GM19328 (cell line): ENCODE measurements around the gene COG8.
"Not testable (repeated sequence)": the region's sequence is repeated elsewhere in the genome, so short reads cannot be mapped to it uniquely, and the experiment has no call there.

Experiments
- ATAC-seq: cut with Tn5 transposase; IDR thresholded peaks from one replicate; pipeline ENCODE4 v1.9.1; 2021; ENCODE audit warnings: mild to moderate bottlenecking, moderate library complexity; ENCODE audit not compliant: unreplicated experiment

COG8 gene

DNA sequence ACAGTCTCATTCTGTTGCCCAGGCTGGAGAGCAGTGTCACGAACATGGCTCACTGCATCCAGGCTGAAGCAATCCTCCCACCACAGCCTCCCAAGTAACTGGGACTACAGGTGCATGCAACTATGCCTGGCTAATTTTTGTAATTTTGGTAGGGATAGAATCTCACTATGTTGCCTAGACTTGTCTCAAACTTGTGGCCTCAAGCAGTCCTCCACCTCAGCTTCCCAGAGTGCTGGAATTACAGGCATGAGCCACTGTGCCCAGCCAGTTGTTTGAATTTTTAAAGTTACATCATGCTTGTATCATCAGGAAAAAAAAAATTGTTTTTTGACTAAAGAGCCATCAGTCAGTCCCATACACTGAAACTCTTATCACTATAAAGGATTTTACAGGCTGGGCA is 45.3 kb downstream of the COG8 start:
- no peak for ATAC-seq

DNA sequence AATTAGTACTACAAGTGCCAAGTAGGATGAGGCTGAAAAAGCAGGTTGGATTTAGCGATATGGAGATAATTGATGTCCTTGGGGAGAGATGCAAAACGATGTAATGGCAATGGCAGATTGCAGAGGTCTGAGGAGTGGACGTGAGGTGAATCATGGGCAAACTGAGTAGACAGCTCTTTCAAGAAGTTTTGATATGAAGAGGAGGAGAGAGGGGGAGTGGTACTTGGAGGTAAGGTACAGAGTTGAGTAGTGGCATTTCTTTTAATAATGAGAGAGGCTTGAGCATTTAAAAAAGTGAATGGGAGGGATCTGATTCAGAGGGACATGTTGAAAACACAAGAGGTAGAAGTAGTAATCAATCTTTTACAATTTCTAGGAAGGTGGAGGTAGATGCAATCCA is 46.0 kb downstream of the COG8 start:
- ATAC-seq, result no peak

DNA sequence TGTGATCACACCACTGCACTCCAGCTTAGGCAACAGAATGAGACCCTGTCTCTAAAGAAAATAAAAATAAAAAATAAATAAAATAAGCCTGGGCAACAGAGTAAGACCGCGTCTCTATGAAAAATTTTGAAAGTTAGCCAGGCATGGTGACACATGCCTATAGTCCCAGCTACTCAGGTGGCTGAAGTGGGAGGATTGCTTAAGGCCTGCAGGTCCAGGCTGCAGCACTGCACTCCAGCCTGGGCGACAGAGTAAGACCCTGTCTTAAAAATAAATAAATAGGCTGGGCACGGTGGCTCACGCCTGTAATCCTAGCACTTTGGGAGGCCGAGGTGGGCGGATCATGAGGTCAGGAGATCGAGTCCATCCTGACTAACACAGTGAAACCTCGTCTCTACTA is 47.7 kb downstream of the COG8 start:
- ATAC-seq, result not testable (repeated sequence)

DNA sequence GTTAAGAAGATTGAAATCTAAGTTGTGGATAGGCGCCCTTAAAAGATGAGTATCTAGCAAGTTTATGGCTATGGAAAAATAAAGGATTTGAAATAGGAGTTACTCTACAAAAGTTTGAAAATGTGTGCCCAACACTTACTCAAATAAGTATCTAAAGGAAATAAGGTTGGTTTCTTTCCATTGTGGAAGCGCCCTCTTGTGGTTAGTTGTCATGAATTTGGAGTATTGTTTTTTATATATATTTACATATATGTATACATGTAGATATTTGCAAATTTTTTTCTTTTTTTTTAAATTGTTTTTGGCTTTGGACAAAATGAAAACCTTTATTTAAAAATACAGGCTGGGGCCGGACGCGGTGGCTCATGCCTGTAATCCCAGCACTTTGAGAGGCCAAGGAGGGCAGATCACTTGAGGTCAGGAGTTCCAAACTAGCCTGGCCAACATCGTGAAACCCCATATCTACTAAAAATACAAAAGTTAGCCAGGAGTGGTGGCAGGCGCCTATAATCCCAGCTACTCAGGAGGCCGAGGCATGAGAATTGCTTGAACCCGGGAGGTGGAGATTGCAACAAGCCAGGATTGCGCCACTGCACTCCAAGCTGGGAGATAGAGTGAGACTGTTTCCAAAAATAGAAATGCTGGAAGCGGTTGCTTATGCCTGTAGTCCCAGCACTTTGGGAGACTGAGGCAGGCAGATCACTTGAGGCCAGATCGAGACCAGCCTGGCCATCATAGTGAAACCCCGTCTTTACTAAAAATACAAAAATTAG is 52.2 kb downstream of the COG8 start:
- no peak for ATAC-seq

DNA sequence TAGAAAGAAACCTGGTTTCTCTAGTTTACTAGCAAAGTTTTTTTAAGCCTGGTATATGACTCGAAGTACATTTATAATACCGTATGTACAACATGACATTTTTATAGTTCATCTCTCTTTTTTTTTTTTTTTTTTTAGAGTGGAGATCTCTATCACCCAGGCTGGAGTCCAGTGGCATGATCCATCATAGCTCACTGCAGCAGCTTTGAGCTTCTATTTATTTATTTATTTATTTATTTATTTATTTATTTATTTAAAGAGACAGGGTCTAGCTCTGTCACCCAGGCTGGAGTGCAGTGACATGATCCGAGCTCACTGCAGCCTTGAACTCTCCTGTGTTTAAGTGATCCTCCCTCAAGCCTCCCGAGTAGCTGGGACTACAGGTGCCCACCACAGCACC is 54.1 kb downstream of the COG8 start:
- ATAC-seq, result no peak

DNA sequence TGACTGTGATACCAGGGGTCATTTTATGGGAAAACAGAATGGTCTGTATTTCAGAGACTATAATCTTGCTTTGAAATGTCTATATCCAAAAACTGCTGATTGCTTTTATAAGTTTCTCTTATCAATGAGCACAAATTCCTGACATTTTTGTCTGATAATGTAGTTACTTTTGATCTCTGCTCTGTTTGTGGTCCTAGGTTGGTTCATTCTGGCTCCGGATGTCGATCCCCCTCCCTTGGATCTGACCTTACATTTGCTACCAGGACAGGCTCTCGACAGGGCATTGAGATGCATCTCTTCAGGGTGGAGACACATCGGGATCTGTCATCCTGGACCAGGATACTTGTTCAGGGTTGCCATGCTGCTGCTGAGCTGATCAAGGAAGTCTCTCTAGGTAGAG is 55.5 kb downstream of the COG8 start:
- ATAC-seq, result no peak

DNA sequence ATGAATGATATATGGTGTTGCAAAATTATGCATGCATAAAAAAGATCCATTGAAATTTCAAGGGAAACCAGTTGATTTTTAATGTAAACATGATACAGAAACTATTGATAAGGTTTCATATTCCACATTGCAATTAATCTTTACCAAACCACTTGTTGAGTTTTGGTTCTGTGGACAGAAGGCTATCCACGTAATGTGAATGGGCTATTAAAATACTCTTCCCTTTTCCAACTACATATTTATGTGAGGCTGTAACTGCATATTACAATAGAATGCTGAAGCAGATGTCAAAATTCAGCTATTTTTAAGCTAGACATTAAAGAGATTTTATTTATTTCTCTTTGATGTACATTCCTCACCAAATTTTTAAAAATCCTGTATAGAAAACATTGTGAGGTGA is 62.0 kb downstream of the COG8 start:
- no peak for ATAC-seq
